A549 treated with dexamethasone at 1 μM for 4 hours (cell line): ENCODE measurements around the gene SUCO. TPM values are rescaled to one million over a fixed set of nuclear protein-coding genes. Genes with fewer than 3 reads are reported as not detected.

Experiments
- total RNA-seq: library from RNA; stranded (reverse); fragments of 200-300 nt; extraction: Qiagen RNA extraction; gene quantifications from 5 replicates; pipeline ENCODE4 v1.2.3, GENCODE V29; 2022

The SUCO gene
- total RNA-seq: 8.8 to 12.4 TPM (median 9.7 TPM) in 5 replicates

DNA sequence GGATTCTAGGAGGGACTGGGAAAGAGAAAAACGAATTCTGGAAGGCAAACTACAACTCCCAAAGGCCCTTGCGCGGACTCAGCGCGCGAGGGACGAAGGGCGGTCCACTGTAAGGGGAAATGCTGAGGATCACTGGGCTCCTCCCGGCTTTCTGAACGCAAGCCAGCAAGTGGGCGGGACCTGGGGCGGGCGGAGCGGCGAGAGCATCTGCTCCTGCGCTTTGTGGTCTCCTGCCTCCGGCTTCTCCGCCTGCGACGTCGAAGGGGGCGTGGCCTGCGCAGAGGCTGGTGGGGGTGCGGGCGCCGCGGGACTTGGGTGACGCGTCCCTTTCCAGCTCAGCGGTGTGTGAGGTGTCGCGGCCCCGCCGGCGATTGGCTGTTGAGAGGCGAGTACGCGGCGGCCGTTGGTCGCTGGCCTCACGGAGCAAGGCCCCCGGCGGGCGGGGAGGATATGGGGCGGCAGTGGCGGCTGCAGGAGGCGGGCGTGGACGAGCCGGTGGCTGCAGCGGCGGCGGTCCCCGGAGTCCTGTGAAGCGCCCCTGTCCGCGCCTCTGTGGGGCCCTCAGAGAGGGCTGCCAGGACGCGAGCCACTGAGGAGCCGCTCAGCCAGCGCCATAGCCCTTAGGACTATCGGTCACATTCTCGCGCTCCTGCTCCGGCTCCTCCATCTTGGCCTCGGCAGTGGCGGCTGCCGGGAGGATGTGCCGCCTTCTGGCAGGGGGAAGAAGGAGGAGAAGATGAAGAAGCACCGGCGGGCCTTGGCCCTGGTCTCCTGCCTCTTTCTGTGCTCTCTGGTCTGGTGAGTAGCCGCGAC is at the start of gene SUCO:
SUCO (plus strand) TSS at position 451 of the 813 bp plus-strand sequence; CDS start at position 737, 286 bp downstream.

DNA sequence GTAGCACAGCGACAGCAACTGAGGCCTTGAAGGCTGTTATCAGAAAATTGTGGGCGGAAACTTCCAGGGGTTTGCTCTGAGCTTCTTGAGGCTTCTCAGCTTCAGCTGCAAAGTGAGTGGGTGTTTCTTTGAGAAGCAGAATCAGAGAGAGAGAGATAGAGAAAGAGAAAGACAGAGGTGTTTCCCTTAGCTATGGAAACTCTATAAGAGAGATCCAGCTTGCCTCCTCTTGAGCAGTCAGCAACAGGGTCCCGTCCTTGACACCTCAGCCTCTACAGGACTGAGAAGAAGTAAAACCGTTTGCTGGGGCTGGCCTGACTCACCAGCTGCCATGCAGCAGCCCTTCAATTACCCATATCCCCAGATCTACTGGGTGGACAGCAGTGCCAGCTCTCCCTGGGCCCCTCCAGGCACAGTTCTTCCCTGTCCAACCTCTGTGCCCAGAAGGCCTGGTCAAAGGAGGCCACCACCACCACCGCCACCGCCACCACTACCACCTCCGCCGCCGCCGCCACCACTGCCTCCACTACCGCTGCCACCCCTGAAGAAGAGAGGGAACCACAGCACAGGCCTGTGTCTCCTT is 126.0 kb downstream of the SUCO start, which contains the start of gene FASLG:
FASLG (plus strand) TSS at position 233 of the 583 bp plus-strand sequence; CDS start at position 332, 99 bp downstream.

Other genes with a start within 250 kb of the SUCO start
- 0.17 TPM in 1 of 5 replicates, not detected in the others for gene C1orf105, start 112.5 kb upstream of the SUCO start, total RNA-seq
- gene PIGC, start 89.1 kb upstream of the SUCO start, total RNA-seq: 32.8 to 37.8 TPM (median 36.8 TPM) in 5 replicates
- not detected in 5 replicates for gene FASLG, start 126.0 kb downstream of the SUCO start, total RNA-seq